ENCODE results near the gene CABP4.
"Not testable (repeated sequence)": the region's sequence is repeated elsewhere in the genome, so short reads cannot be mapped to it uniquely, and the experiment has no call there.

CABP4 gene

GRCh38 chr11:67456068-67456705 lies 1.0 kb downstream of the CABP4 start:
- no peak for FAIRE-seq

- FAIRE-seq: no peak
Measured at GRCh38 chr11:67457453-67457852, 2.3 kb downstream of the CABP4 start.

GRCh38 chr11:67458266-67458665 lies 3.1 kb downstream of the CABP4 start:
- FAIRE-seq: no peak

- no peak for FAIRE-seq
Measured at GRCh38 chr11:67463186-67463585, 8.0 kb downstream of the CABP4 start.

- FAIRE-seq: no peak
Measured at GRCh38 chr11:67463680-67464410, 8.7 kb downstream of the CABP4 start.

GRCh38 chr11:67464411-67465188 lies 9.4 kb downstream of the CABP4 start:
- FAIRE-seq: no peak

GRCh38 chr11:67465189-67465510 lies 10.0 kb downstream of the CABP4 start:
- no peak for FAIRE-seq

GRCh38 chr11:67465530-67465929 lies 10.4 kb downstream of the CABP4 start:
- not testable (repeated sequence) for FAIRE-seq

- no peak for FAIRE-seq
Measured at GRCh38 chr11:67466367-67466766, 11.2 kb downstream of the CABP4 start.

- FAIRE-seq: no peak
Measured at GRCh38 chr11:67466962-67467771, 12.0 kb downstream of the CABP4 start.

GRCh38 chr11:67468056-67468455 lies 12.9 kb downstream of the CABP4 start:
- FAIRE-seq: no peak

GRCh38 chr11:67468456-67468758 lies 13.3 kb downstream of the CABP4 start:
- no peak for FAIRE-seq

- FAIRE-seq: no peak
Measured at GRCh38 chr11:67468759-67469507, 13.8 kb downstream of the CABP4 start, which contains the start of gene TMEM134. TSS of gene TMEM134 (minus strand) at chr11:67469251. CDS start at chr11:67469192, 59 bp downstream.

GRCh38 chr11:67469508-67469811 lies 14.3 kb downstream of the CABP4 start:
- no peak for FAIRE-seq

- FAIRE-seq: no peak
Measured at GRCh38 chr11:67470337-67471002, 15.3 kb downstream of the CABP4 start.

GRCh38 chr11:67472882-67473281 lies 17.7 kb downstream of the CABP4 start:
- no peak for FAIRE-seq

GRCh38 chr11:67476692-67477091 lies 21.5 kb downstream of the CABP4 start:
- not testable (repeated sequence) for FAIRE-seq

GRCh38 chr11:67477344-67478050 lies 22.3 kb downstream of the CABP4 start:
- not testable (repeated sequence) for FAIRE-seq

- FAIRE-seq: no peak
Measured at GRCh38 chr11:67482275-67482826, 27.2 kb downstream of the CABP4 start.

GRCh38 chr11:67482827-67483798 lies 28.0 kb downstream of the CABP4 start, which contains the start of gene AIP:
TSS of gene AIP (plus strand) at chr11:67483026. CDS start at chr11:67483159, 133 bp downstream.
- FAIRE-seq: no peak

All from islet of Langerhans (tissue), 1 donor.